Inflammatory macrophage treated with lipopolysaccharide for 1 hour (primary cell): ENCODE data around the gene GMFB.

Source experiments
- DNase-seq, 2 donors: peaks; one replicate each; pipeline ENCODE4 v3.0.0-alpha.2; 2020 to 2022

Gene GMFB

GRCh38 chr14:54488646-54489317, at the start of gene GMFB:
Gene GMFB (minus strand): TSS chr14:54488980. CDS start chr14:54488927, 53 bp downstream.
- DNase-seq = peak; percentile 93 to 94

- DNase-seq = no peak
These were observed 49.3 kb upstream of the GMFB start for GRCh38 chr14:54538055-54538454.

DNA sequence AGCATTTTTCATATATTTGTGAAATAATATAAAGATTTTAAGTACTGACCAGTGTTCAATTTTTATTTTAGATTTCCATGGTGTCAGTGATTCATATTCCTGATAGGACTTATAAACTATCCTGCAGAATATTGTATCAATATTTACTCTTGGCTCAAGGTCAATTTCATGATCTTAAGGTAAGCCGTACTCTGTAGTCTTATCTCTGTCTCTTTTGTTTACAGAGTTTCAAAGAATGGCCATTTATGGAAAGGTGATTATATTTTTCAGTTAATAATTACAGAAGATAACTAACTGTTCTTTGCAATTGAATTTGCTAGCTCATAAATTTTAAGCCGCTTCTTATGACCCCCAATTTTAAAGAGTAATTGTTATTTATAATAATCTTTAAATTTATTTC, 48.9 kb upstream of the GMFB start:
- no peak for DNase-seq

DNA sequence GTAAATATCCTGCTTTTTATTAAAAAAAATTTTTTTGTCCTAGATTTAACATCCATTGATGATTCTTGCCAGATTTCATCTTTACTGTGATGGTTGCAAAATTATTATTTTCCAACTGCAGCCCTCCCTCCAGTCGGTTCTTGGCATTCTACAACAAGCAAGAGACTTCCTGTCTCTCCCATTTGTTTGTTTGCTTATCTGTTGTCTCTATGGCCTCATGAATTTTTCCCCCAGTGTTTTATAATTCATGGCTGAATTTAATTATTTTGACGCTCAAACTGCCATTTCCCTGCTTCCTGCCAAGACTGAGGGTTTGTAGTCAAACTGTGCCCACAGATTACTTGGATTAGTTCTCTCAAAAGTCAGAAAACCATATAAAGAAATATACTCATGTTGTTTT, 46.9 kb upstream of the GMFB start:
- no peak for DNase-seq

DNA sequence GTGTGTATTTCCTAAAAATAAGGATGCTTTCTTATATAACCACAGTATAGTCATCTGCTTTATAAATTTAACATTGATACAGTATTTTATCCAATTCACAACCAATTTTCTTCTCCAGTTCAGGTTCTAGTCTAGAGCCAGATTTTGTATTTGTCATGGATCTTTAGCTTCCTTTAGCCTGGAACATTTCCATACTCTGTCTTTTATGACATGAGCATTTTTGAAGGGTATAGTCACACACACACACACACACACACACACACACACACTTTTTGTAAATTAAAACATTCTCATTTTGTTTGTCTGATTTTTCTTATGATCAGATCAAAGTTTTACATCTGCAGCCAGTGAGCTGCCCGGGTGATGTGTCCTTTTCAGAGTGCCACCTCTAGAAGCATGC, 46.3 kb upstream of the GMFB start:
- no peak for DNase-seq

- DNase-seq = no peak
These were observed 44.3 kb upstream of the GMFB start for GRCh38 chr14:54533100-54533499.

- no peak for DNase-seq
These were observed 43.6 kb upstream of the GMFB start for GRCh38 chr14:54532111-54533012.

DNA sequence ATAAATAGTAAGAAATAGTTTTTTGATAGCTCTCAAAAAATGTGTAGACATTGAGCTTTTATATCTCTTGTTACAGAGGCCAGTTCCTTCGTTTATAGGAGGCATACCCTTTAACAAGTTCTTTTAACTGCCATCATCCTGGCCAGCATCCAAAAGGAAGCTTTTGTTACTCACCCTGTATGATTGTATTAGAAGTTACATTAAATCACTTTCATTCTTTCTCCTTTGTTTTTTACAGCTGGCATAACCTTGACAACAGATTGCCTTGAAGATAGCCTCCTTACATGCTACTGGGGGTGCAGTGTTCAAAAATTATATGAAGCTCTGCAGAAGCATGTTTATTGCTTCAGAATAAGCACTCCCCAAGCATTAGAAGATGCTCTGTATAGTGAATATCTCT, 41.0 kb upstream of the GMFB start:
- no peak for DNase-seq

- DNase-seq = no peak
These were observed 40.2 kb upstream of the GMFB start for GRCh38 chr14:54528973-54529372.

GRCh38 chr14:54524410-54524809, 35.6 kb upstream of the GMFB start:
- no peak for DNase-seq

GRCh38 chr14:54516709-54517108, 27.9 kb upstream of the GMFB start:
- no peak for DNase-seq

DNA sequence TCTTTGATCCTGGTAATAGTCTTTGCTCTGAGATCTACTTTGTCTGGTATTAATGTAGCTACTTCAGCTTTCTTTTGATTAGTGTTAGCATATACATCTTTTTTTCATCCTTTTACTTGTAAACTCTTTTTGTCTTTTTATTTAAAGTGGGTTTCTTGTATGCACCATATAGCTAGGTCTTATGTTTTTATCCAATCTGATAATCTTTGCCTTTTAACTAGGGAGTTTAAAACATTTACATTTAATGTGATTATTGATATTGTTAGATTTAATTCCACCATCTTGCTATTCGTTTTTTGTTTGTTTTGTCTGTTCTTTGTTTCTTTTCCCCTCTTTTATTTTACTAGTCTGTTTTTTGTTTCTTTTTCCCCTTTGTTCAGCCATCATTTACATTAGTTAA, 26.9 kb upstream of the GMFB start:
- no peak for DNase-seq

DNA sequence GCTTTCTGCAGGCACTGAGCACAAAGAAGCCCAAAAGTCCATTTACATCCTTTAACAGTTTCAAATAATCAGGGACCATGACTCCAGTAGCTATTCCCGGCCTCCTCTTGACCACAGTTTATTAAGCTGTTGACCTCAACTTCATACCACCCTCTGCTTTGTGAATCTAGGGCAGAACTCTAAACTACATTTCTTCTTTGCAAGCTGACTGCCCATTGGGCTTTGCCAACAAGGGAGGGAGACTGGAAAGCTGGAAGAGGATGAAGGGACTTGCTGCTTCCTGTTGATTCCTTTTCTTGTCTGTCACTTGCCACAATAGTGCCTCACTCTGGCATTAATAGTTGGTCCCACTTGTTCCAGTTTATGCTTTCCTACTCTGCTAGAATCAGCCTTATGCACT, 23.6 kb upstream of the GMFB start:
- no peak for DNase-seq

DNA sequence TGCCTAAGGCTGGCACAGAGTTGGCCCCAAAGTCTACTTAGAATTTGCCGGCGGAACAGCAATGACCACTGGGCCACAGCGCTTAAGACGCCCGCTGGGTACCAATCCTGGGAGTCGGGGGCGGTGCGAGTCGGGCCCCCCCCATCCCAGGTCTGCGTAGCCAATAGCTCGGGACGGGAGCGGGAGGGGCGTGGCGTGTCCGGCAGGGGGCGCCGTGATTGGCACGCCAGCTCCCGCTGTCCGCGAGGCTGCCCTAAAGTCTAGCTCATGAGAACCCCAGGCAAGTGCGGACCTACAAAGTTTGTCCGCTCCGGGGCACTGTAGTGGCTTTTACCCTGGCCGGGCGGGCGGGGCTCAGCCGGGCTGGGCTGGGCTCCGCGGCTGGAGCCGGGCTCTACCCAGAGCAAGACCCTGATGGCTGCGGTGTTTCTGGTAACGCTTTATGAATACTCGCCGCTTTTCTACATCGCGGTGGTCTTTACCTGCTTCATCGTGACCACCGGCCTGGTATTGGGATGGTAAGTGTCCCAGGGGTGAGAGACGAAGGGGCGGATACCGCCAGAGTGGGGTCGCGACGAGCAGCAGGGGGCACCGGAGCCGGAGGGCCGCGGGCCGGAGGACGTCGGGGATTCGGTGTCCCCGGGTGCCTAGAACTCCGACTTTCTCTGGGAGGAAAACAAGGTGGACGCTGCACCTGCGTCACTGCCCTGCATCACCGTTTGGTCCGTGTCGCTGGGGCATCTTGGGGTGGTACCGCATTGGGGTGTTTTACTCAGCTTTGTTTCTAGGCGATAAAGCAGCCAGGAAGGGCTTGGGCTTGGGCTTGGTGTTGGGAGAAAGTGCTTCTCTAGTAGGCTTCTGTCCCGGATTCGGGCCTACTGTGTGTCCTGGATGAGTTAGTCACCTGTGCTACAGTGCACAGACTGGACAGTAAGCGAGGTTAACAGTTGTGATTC, 21.0 kb upstream of the GMFB start, which contains the start of gene CGRRF1:
Gene CGRRF1, plus strand, starts transcription at position 361 of the 956 bp plus-strand sequence. Its CDS starts 54 bp downstream, at position 415.
- DNase-seq = peak; percentile 97 to 99

DNA sequence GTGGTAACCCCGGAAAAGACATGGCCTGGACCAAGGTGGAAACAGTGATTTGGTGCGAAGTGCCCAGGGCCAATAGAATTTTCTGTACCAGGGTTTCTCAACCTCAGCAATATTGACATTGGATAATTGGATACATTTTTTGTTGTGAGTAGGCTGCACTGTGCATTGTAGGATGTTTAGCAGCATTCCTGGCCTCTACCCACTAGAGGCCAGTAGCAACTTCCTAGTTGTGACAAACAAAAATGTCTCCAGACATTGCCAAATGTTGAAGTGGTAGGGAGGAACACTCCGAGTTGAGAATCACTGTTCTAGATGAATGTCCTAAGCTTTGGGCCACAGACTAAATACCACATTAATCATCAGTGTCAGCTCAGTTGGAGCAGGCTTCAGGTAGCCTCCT, 14.7 kb upstream of the GMFB start:
- DNase-seq = peak; percentile 64 to 67

GRCh38 chr14:54502602-54503001, 13.8 kb upstream of the GMFB start:
- peak; percentile 76 to 87 for DNase-seq

GRCh38 chr14:54501480-54501879, 12.7 kb upstream of the GMFB start:
- DNase-seq = peak; percentile 66 to 84

DNA sequence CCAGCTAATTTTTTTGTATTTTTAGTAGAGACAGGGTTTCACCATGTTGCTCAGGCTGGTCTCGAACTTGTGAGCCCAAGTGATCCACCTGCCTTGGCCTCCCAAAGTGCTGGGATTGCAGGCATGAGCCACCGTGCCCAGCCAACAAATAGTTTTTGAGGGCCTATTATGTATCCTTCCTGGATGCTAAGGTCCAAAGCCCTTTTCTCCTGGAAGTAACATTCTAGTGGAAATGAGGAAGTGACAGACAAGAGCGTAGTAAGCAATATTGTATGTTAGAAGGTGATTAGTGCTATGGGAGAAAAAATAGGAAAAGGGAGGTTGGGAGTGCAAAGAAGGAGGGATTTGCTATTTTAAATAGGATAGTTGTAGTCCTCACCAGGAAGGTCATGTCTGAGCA, 12.0 kb upstream of the GMFB start:
- DNase-seq = no peak

DNA sequence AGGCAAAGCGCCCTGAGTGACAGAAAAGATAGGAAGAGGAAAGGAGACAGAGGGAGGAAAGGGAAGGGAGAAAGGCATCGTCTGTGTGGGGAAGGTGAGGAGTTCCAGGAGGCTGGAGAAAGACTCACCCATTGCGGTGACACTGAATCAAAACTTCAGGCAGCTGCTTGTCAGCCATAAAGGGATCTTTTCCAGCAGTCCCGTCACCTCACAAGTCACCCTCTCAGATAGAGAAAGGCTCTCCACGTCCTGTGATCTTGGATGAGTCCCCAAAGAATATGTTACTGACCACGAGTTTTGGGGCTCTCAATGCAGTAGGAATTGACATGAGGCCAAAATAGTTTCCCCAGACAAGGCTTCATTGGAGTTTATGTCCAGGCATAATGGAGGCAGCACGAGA, 9.8 kb upstream of the GMFB start:
- DNase-seq = no peak

GRCh38 chr14:54498095-54498531, 9.3 kb upstream of the GMFB start:
- DNase-seq = no peak

DNA sequence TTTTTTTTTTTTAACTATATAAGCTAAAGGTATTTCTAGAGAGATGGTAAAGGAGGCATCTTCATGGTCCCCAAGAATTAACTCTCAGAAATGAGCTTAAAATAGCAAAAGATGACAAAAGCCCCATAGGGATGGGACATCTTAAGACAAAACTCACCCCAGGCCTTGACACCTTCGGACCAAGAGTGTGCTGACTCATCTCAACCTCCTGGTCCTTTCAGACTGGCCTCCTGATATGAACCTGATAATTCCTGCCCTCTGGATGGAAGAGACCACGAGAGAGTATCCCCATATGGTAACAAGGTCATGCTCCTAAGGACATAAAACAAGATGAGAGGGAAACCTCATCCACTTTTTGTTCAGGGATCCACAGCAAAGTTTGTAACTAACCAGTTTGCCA, 8.4 kb upstream of the GMFB start:
- no peak for DNase-seq

- DNase-seq = no peak
These were observed 4.5 kb upstream of the GMFB start for GRCh38 chr14:54493293-54493692.
